WI38 (cell line): ENCODE measurements around the gene MAP4K2.

Source experiments
- H3K4me3 ChIP-seq: 2 replicates; pipeline ENCODE4 v1.5.1; 2011; ENCODE audit warnings: low read depth, mild to moderate bottlenecking, control low read depth, low read length
- TF ChIP-seq, protein P1 (sequence below): IDR thresholded peaks from 2 replicates; pipeline ENCODE4 v1.5.1; 2012; ENCODE audit warnings: low read depth, mild to moderate bottlenecking, control low read depth, low read length

The MAP4K2 gene

DNA sequence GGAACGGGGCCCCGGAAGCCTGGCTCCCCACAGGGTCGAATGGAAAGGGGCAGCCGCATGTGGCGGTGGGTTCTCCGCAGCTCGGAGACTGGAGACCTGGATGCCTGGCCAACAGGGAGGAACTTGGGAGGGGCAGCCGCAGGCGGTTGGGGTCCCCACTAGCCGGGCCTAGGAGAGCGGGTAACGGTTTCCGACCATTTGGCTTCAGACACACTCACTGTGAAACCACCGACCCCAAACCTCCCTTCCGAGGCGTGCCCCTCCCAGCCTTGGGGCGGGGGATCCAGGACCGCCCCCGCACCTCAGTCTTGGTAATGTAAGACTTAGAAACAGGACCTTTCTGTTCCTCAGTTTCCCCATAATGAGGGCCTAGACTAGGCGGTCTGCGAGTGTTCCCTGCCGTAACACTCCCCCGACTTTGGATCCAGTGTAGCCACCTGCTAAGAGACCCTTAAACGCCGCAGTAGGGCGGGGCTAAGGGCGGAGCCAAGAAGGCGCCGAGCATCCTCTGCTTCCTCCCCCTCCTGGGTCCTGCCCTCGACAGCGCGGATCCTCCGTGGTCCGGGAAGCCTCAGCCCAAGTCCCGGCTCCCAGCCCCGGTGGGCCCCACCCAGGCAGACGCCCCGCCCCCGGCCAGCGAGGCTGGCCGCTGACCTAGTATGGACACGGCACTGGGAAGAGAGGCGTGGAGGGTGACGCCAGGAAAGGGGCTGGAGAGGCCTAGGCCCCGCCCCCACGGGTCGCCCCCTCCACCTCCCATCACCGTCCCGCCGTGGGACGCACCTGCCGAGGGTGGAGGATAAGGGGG lies 57.3 kb downstream of the MAP4K2 start:
- no peak overlapping the region for H3K4me3 ChIP-seq
- TF ChIP-seq, protein P1, sequence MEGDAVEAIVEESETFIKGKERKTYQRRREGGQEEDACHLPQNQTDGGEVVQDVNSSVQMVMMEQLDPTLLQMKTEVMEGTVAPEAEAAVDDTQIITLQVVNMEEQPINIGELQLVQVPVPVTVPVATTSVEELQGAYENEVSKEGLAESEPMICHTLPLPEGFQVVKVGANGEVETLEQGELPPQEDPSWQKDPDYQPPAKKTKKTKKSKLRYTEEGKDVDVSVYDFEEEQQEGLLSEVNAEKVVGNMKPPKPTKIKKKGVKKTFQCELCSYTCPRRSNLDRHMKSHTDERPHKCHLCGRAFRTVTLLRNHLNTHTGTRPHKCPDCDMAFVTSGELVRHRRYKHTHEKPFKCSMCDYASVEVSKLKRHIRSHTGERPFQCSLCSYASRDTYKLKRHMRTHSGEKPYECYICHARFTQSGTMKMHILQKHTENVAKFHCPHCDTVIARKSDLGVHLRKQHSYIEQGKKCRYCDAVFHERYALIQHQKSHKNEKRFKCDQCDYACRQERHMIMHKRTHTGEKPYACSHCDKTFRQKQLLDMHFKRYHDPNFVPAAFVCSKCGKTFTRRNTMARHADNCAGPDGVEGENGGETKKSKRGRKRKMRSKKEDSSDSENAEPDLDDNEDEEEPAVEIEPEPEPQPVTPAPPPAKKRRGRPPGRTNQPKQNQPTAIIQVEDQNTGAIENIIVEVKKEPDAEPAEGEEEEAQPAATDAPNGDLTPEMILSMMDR = no peak

DNA sequence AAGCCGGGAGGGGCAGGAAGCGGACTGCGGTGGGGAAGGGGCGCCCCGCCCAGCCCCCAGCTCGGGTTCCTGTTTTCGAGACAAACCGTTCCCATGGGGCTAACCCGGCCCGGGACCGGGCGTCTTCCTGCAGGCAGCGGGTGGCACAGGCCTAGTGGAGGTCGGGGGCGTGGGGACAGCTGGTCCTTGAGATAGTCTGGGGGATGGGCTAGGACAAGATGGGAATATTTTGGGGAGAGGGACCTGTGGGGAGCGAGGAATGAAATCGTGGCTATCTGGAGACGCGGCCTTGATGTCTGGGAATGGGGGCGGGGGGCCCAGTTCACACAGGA lies 57.9 kb downstream of the MAP4K2 start:
- H3K4me3 ChIP-seq = no peak overlapping the region
- TF ChIP-seq, protein P1 = no peak

DNA sequence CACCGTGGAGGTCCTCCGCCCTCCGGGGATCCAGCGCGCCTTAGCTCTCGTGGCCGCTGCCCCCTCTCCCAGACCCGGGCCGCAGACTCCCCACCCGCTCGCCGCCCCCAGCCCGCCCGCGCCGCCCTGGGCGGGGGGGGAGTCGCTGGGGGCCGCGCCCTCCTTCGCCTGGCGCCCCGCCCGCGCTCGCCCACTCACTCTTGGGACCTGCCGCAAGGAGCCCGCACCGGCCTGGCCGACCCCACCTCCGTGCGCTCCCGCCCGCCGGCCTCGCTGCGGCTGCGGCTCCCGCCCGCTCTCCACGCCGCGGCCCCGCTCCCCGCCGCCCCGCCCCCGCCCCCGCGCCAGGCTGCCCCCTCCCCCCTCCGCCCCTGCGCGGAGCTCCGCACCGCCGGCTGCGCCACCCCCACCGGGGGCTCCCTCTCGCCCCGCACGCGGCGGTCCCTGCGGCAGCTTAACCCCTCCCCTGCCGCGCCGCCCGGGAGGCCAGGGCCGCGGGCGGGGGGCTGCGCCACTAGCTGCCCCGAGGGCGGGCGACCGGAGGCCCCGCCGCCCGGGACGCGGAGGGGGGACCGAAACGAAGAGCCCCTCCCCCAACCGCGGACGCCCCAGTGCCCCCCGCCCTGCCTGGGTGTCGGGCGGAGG lies 58.3 kb downstream of the MAP4K2 start:
- H3K4me3 ChIP-seq = no peak overlapping the region
- TF ChIP-seq, protein P1 = no peak

DNA sequence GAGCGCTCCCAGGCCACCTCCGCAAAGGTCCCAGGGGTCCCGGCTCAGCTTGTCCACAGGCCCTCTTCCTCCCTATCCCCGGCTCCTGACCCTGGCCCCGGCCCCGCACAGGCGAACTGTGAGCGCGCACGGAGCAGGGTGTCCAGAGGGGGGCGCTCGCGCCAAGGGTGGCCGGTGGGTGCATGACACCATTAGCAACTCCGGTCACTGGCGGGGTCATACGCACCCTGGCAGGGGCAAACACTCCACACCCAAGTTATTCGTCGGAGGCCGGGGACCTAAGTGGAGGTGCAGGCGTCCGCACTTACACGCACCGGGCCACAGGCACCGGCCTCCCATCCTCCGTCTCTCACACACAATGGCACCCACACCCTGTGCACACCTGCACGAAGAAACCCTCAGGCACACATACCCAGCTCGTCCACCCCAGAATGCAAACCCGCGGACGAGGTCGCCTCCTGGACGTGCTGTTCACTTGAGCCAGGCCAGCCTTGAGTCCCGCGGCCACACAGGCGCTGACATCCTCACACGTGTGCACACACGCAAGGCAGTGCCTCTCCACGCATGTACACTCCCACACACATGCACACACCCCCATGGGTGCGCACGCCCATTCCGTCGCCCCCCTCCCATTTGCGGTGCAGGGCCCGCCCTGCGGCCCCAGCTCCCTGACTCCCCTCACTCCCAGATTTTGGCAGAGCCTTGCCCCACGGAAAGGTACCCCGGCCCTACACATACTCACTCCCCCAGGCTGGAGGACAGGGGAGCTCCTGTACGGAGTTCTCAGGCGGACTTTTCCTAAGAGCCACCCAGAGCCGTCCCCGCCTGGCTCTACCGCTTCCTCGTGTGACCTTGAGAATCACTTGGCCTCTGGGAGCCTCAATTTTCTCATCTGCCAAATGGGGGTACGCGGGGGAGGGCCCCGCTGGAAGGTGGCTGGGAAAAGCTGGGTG lies 59.1 kb downstream of the MAP4K2 start, which contains the start of gene RASGRP2:
TSS of gene RASGRP2 (minus strand) at position 552 of the 953 bp plus-strand sequence. CDS start 1,276 bp downstream, outside the sequence.
- TF ChIP-seq, protein P1 = peak; percentile 44

DNA sequence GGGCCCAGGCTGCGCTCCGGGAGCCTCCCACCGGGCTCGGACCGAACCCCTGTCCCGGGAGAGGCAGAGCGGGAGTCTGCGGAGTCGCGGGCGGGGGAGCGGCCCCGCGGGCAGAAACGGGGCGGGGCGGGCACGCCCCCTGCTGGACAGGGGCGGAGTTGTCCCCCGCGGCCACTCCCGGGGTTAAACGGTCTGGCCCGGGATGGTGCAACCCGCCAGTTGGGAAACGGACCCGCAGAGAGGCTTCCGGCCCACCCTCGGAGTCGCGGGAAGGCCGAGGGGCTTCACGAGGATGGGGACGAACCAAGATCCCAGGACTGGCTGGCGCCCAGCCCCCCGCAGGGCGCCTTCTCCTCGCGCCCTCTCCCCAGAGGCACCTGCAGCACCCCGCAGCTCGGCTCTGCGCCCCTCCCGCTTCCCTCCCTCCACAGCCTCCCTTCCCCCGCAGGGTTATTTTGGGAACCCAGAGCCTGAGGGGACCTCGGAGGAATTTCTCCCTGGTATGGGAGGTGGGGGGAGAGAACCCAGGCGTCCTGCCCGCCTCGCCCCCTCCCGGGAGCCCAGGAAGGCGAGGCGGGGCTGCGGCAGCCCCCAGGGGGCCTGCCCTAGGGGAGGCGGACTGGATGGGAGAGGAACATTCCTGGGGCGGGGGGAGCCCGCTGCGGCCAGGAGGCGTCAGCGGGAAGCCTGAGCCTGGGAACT lies 60.0 kb downstream of the MAP4K2 start:
- peak overlapping the region; percentile 41 for H3K4me3 ChIP-seq

More for the DNA sequence above, 59.1 kb downstream of the MAP4K2 start, which contains the start of gene RASGRP2:
- no peak within 1 kb of the TSS for H3K4me3 ChIP-seq

More for the DNA sequence above, 60.0 kb downstream of the MAP4K2 start:
- TF ChIP-seq, protein P1 = peak; percentile 85
